CD4-positive, alpha-beta T cell treated with Interleukin-17A for 4 hours (primary cell): ENCODE data around the gene VAV2.
"Not testable (repeated sequence)": the region's sequence is repeated elsewhere in the genome, so short reads cannot be mapped to it uniquely, and the experiment has no call there.

Experiments used
- DNase-seq: peaks from one replicate; pipeline ENCODE4 v3.0.0-alpha.2; 2020; ENCODE audit warnings: mixed read lengths

The VAV2 gene

GRCh38 chr9:133913571-133914369 is 78.4 kb downstream of the VAV2 start:
- no peak for DNase-seq

GRCh38 chr9:133910855-133911514 is 81.1 kb downstream of the VAV2 start:
- no peak for DNase-seq

GRCh38 chr9:133906932-133907910 is 84.9 kb downstream of the VAV2 start:
- no peak for DNase-seq

GRCh38 chr9:133906218-133906617 is 85.9 kb downstream of the VAV2 start:
- DNase-seq: no peak

- no peak for DNase-seq
These were observed 86.6 kb downstream of the VAV2 start for GRCh38 chr9:133905493-133905892.

GRCh38 chr9:133904346-133905090 is 87.6 kb downstream of the VAV2 start:
- DNase-seq: no peak

- DNase-seq: no peak
These were observed 90.8 kb downstream of the VAV2 start for GRCh38 chr9:133901184-133901835.

- DNase-seq: no peak
These were observed 94.4 kb downstream of the VAV2 start for GRCh38 chr9:133897675-133898074.

- not testable (repeated sequence) for DNase-seq
These were observed 96.1 kb downstream of the VAV2 start for GRCh38 chr9:133896007-133896406.

- DNase-seq: no peak
These were observed 96.8 kb downstream of the VAV2 start for GRCh38 chr9:133895335-133895734.

GRCh38 chr9:133894377-133895321 is 97.5 kb downstream of the VAV2 start:
- DNase-seq: no peak

GRCh38 chr9:133893191-133893994 is 98.7 kb downstream of the VAV2 start:
- no peak for DNase-seq

GRCh38 chr9:133892193-133892920 is 99.8 kb downstream of the VAV2 start:
- DNase-seq: no peak

GRCh38 chr9:133891741-133892140 is 100.4 kb downstream of the VAV2 start:
- no peak for DNase-seq

- DNase-seq: no peak
These were observed 101.5 kb downstream of the VAV2 start for GRCh38 chr9:133890583-133890982.

GRCh38 chr9:133889584-133890301 is 102.4 kb downstream of the VAV2 start:
- DNase-seq: no peak

- DNase-seq: no peak
These were observed 103.2 kb downstream of the VAV2 start for GRCh38 chr9:133888809-133889491.
